Activated T-cell treated with anti-CD3 and anti-CD28 coated beads, Interleukin-2, amount 50 U/mL, for 48 hours (primary cell): ENCODE data around the gene CTNND2.
"Not testable (repeated sequence)": the region's sequence is repeated elsewhere in the genome, so short reads cannot be mapped to it uniquely, and the experiment has no call there.

ENCODE experiments used
- DNase-seq, 2 experiments: peaks; one replicate each; pipeline ENCODE4 v3.0.0-alpha.2; 2020

The CTNND2 gene

GRCh38 chr5:11869203-11869602 lies 35.0 kb downstream of the CTNND2 start:
- no peak for DNase-seq

GRCh38 chr5:11863911-11864310 lies 40.3 kb downstream of the CTNND2 start:
- no peak for DNase-seq

- no peak for DNase-seq
These were observed 46.9 kb downstream of the CTNND2 start for GRCh38 chr5:11857391-11857790.

GRCh38 chr5:11854936-11855335 lies 49.3 kb downstream of the CTNND2 start:
- DNase-seq = no peak

GRCh38 chr5:11853796-11854195 lies 50.5 kb downstream of the CTNND2 start:
- DNase-seq = no peak

- no peak for DNase-seq
These were observed 51.1 kb downstream of the CTNND2 start for GRCh38 chr5:11853140-11853539.

GRCh38 chr5:11852717-11853087 lies 51.5 kb downstream of the CTNND2 start:
- no peak for DNase-seq

GRCh38 chr5:11851965-11852716 lies 52.1 kb downstream of the CTNND2 start:
- DNase-seq = no peak

GRCh38 chr5:11851416-11851815 lies 52.8 kb downstream of the CTNND2 start:
- DNase-seq = no peak

GRCh38 chr5:11828566-11828965 lies 75.7 kb downstream of the CTNND2 start:
- DNase-seq = not testable (repeated sequence)

- DNase-seq = no peak
These were observed 81.6 kb downstream of the CTNND2 start for GRCh38 chr5:11822598-11822997.

- no peak for DNase-seq
These were observed 88.3 kb downstream of the CTNND2 start for GRCh38 chr5:11815916-11816315.

- DNase-seq = no peak
These were observed 88.8 kb downstream of the CTNND2 start for GRCh38 chr5:11815481-11815880.

GRCh38 chr5:11814373-11814772 lies 89.9 kb downstream of the CTNND2 start:
- no peak for DNase-seq

GRCh38 chr5:11809407-11809806 lies 94.8 kb downstream of the CTNND2 start:
- DNase-seq = no peak

- DNase-seq = no peak
These were observed 100.8 kb downstream of the CTNND2 start for GRCh38 chr5:11803436-11803835.

GRCh38 chr5:11801061-11801460 lies 103.2 kb downstream of the CTNND2 start:
- no peak for DNase-seq

- no peak for DNase-seq
These were observed 107.1 kb downstream of the CTNND2 start for GRCh38 chr5:11797132-11797531.

GRCh38 chr5:11793396-11793795 lies 110.8 kb downstream of the CTNND2 start:
- no peak for DNase-seq

- DNase-seq = no peak
These were observed 111.6 kb downstream of the CTNND2 start for GRCh38 chr5:11792621-11793020.

GRCh38 chr5:11791792-11792191 lies 112.5 kb downstream of the CTNND2 start:
- DNase-seq = no peak

- no peak for DNase-seq
These were observed 114.0 kb downstream of the CTNND2 start for GRCh38 chr5:11790201-11790600.

- DNase-seq = no peak
These were observed 118.4 kb downstream of the CTNND2 start for GRCh38 chr5:11785771-11786352.

- DNase-seq = no peak
These were observed 123.5 kb downstream of the CTNND2 start for GRCh38 chr5:11780641-11781345.
